PC-3 (cell line): ENCODE data around the gene UBE2R2. TPM values are rescaled to one million over a fixed set of nuclear protein-coding genes. Genes with fewer than 3 reads are reported as not detected.

ENCODE experiments used
- ATAC-seq: fragments of 200-7000 bp; cut with Tn5 transposase; 2 replicates; pipeline ENCODE4 v1.9.1; 2020; ENCODE audit warnings: mild to moderate bottlenecking, moderate library complexity
- BruUV-seq: library from RNA; stranded (reverse); fragments of 400-500 nt; replicated peaks from 2 replicates; lab custom pipeline; 2021; lab: Mats Ljungman, UMichigan
- CTCF ChIA-PET: fragments of 300-600 bp; sonication (Branson Sonifier 250); formaldehyde crosslinking; loops from one replicate; lab custom pipeline; 2022; ENCODE audit warnings: antibody characterized with exemption; lab: Charles Lee
- POLR2A ChIA-PET: fragments of 300-600 bp; sonication (Branson Sonifier 250); formaldehyde crosslinking; loops from one replicate; lab custom pipeline; 2022; ENCODE audit warnings: antibody characterized with exemption; ENCODE audit not compliant: unreplicated experiment; lab: Charles Lee
- DNase-seq: peaks from one replicate; pipeline ENCODE4 v3.0.0-alpha.2; 2015
- H2AFZ ChIP-seq: fragments of 300-600 bp; sonication (generic); 2 replicates; pipeline ENCODE4 v1.6.0; 2016; ENCODE audit warnings: antibody characterized with exemption, low read length
- H3F3A ChIP-seq: fragments of 300-600 bp; sonication (generic); one replicate; pipeline ENCODE4 v1.6.0; 2017; ENCODE audit warnings: antibody characterized with exemption, low read length, control low read depth, mild to moderate bottlenecking; ENCODE audit not compliant: unreplicated experiment
- H3K27ac ChIP-seq: fragments of 300-600 bp; sonication (generic); 2 replicates; pipeline ENCODE4 v1.5.1; 2016; ENCODE audit warnings: mild to moderate bottlenecking, low read length
- H3K27me3 ChIP-seq: fragments of 300-600 bp; sonication (generic); 2 replicates; pipeline ENCODE4 v1.6.1; 2016; ENCODE audit warnings: low read length, mixed read lengths
- H3K36me3 ChIP-seq: fragments of 300-600 bp; sonication (generic); 2 replicates; pipeline ENCODE4 v1.6.1; 2016; ENCODE audit warnings: low read depth, mixed run types, low read length, mixed read lengths
- H3K4me1 ChIP-seq: fragments of 300-600 bp; sonication (generic); 2 replicates; pipeline ENCODE4 v1.5.1; 2016; ENCODE audit warnings: low read length; ENCODE audit not compliant: insufficient read depth
- H3K4me2 ChIP-seq: fragments of 300-600 bp; sonication (generic); 2 replicates; pipeline ENCODE4 v1.6.0; 2016; ENCODE audit warnings: low read length
- H3K4me3 ChIP-seq: fragments of 300-600 bp; sonication (generic); 2 replicates; pipeline ENCODE4 v1.5.1; 2016; ENCODE audit warnings: mild to moderate bottlenecking, low read length, mixed read lengths
- H3K79me2 ChIP-seq: fragments of 300-600 bp; sonication (generic); 2 replicates; pipeline ENCODE4 v1.6.1; 2017; ENCODE audit warnings: low read length, mixed read lengths
- H3K9ac ChIP-seq: fragments of 300-600 bp; sonication (generic); 2 replicates; pipeline ENCODE4 v1.6.0; 2016; ENCODE audit warnings: mild to moderate bottlenecking, low read length
- H3K9me2 ChIP-seq: fragments of 300-600 bp; sonication (generic); replicated peaks from 2 replicates; pipeline ENCODE4 v1.6.1; 2016; ENCODE audit warnings: mixed run types, low read length, mixed read lengths
- H3K9me3 ChIP-seq: fragments of 300-600 bp; sonication (generic); 2 replicates; pipeline ENCODE4 v1.6.1; 2016; ENCODE audit warnings: low read length, mixed read lengths
- H4K20me1 ChIP-seq: fragments of 300-600 bp; sonication (generic); 2 replicates; pipeline ENCODE4 v1.6.1; 2016; ENCODE audit warnings: low read length, mixed read lengths
- EZH2 ChIP-seq: fragments of 300-600 bp; sonication (generic); IDR thresholded peaks from one replicate; pipeline ENCODE4 v1.6.1; 2017; ENCODE audit warnings: antibody characterized with exemption, mild to moderate bottlenecking, low read length; ENCODE audit not compliant: unreplicated experiment
- EZH2phosphoT487 ChIP-seq: fragments of 300-600 bp; sonication (generic); IDR thresholded peaks from 2 replicates; pipeline ENCODE4 v1.6.1; 2018; ENCODE audit warnings: mild to moderate bottlenecking, antibody characterized with exemption, low read length, borderline replicate concordance
- intact Hi-C: fragments of 100-400 bp; cut with micrococcal nuclease; formaldehyde crosslinking; loops from 2 replicates; pipeline ENCODE4 v1.9.0; 2023
- total RNA-seq: library from RNA; depleted of rRNA; stranded (reverse); fragments of >200 nt; gene quantifications from 2 replicates; pipeline ENCODE4 v1.2.3, GENCODE V29; 2014
- TF ChIP-seq, protein P1 (sequence below): fragments of 300-600 bp; sonication (generic); conservative IDR thresholded peaks from 2 replicates; pipeline ENCODE4 v1.5.1; 2017; ENCODE audit warnings: antibody characterized with exemption, low read depth, mild to moderate bottlenecking, low read length

Gene UBE2R2
- total RNA-seq, 1 experiment from 2014 or later = 18.4 TPM

DNA sequence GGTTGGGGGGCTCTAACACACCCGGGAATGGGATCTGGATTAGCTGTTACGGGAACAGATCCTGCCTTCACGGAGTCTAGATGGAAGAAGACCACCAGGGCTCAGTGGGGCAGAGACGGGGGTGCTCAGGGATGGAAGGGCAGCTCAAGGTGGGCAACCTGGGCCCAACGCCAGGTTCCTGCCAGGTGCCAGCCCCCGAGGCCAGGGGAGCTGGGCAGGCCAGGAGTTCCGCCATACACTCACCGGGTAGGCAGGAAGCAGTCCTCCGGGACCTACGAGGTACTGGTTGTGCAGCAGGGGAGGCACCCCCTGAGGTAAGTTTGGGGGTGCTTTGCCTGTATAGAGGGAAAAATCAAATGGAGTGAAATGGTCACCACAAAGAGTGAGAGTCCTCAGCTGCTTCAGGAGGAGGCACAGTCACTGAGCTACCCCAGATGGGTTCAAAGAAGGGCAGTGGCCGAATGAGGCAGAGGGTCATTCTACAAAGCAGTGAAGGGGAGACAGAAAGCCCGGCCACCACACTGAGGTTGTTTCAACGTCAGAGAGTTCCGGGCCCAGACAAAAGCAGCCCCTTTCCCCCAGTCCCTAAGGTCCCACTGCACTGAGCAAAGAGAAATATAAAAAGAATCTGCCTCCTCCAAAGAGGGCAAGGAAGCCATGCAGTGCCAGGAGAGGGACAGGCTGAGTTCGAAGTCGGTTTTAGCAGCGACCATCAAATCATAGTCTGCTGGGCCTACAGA is 110.0 kb downstream of the UBE2R2 start:
- no peak overlapping the region for H3K9ac ChIP-seq
- H3K4me3 ChIP-seq = no peak overlapping the region
- ATAC-seq = no peak
- no peaks in the 10 kb centered on the region for H3K9me3 ChIP-seq
- no peaks in the 10 kb centered on the region for H3K9me2 ChIP-seq
- no peak overlapping the region for H3K4me2 ChIP-seq
- intact Hi-C loops = no loop called here
- POLR2A ChIA-PET = interaction anchor here (0.6 kb wide), 1 partner anchor 190 kb away, joined by 3 read pairs; no protein-coding TSS in a partner anchor
- no peaks in the 10 kb centered on the region for H3K4me1 ChIP-seq
- H3K27me3 ChIP-seq = no peaks in the 10 kb centered on the region
- BruUV-seq = no TSS peak
- TF ChIP-seq, protein P1, sequence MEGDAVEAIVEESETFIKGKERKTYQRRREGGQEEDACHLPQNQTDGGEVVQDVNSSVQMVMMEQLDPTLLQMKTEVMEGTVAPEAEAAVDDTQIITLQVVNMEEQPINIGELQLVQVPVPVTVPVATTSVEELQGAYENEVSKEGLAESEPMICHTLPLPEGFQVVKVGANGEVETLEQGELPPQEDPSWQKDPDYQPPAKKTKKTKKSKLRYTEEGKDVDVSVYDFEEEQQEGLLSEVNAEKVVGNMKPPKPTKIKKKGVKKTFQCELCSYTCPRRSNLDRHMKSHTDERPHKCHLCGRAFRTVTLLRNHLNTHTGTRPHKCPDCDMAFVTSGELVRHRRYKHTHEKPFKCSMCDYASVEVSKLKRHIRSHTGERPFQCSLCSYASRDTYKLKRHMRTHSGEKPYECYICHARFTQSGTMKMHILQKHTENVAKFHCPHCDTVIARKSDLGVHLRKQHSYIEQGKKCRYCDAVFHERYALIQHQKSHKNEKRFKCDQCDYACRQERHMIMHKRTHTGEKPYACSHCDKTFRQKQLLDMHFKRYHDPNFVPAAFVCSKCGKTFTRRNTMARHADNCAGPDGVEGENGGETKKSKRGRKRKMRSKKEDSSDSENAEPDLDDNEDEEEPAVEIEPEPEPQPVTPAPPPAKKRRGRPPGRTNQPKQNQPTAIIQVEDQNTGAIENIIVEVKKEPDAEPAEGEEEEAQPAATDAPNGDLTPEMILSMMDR = no peak
- TF ChIP-seq EZH2 = no peak
- TF ChIP-seq EZH2phosphoT487 = no peak
- H3K27ac ChIP-seq = no peak overlapping the region
- no peak for DNase-seq
- CTCF ChIA-PET = no interaction called here
- no peaks in the 10 kb centered on the region for H3K79me2 ChIP-seq
- no peaks in the 10 kb centered on the region for H3F3A ChIP-seq
- no peaks in the 10 kb centered on the region for H4K20me1 ChIP-seq
- H2AFZ ChIP-seq = no peak overlapping the region
- peaks cover 28% of the 10 kb centered on the region for H3K36me3 ChIP-seq

DNA sequence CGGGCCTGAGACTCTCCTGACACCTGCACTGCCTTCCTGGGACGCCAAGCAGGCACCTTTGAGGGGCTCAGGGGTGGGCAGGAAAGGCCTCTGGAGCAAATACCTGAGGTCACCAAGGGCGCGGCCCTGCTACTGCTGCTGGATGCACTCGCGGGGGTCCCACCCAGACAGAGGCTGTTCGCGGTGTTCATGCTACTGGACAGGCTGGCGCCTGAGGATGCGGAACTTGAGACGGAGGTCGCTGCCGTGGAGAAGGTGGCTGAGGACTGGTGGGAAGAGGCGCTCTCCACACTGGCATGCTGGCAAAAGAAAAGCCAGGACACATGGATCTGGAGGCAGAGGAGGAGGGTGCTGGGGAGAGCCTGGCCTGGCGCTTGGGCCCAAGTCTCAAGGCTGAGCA is 110.7 kb downstream of the UBE2R2 start:
- Histone ChIP-seq H3K4me2 (no peak overlapping the region), H3K9me2 (no peaks in the 10 kb centered on the region), H3K9me3 (no peaks in the 10 kb centered on the region), H3K27me3 (no peaks in the 10 kb centered on the region), H3F3A (no peaks in the 10 kb centered on the region), H2AFZ (no peak overlapping the region), H3K36me3 (peaks cover 23% of the 10 kb centered on the region), H3K27ac (no peak overlapping the region), H3K4me3 (no peak overlapping the region), H3K9ac (no peak overlapping the region), H3K79me2 (no peaks in the 10 kb centered on the region), H3K4me1 (no peaks in the 10 kb centered on the region), H4K20me1 (no peaks in the 10 kb centered on the region)
- intact Hi-C loops = no loop called here
- ChIA-PET CTCF (no interaction called here), POLR2A (no interaction called here)
- no TSS peak for BruUV-seq
- TF ChIP-seq EZH2phosphoT487 (no peak), EZH2 (no peak)
- TF ChIP-seq, protein P1 = no peak
- DNase-seq = no peak
- ATAC-seq = no peak

DNA sequence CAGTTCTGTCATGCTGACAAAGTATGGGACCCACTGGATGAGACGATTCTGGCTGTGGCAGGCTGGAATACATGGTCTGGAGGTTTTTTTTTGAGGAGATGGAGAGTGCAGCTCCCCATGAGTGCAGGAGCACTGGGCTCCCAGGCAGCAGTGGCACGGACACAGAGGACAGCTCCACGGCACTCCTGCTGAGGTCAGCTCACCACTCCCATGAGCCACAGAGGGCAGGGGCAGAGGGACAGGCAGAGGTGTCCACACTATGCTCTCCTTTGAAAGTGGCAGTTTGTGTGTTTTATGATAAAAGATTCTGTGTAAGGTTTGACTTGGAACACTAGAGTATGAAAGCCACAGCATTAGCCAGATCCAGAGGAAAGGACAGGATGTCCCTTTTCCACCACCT is 114.4 kb downstream of the UBE2R2 start:
- Histone ChIP-seq H3K4me3 (no peak overlapping the region), H3F3A (no peaks in the 10 kb centered on the region), H3K9me2 (no peaks in the 10 kb centered on the region), H3K36me3 (peaks cover 26% of the 10 kb centered on the region), H3K27me3 (no peaks in the 10 kb centered on the region), H2AFZ (no peak overlapping the region), H3K79me2 (no peaks in the 10 kb centered on the region), H3K9ac (no peak overlapping the region), H3K27ac (no peak overlapping the region), H4K20me1 (no peaks in the 10 kb centered on the region), H3K4me1 (no peaks in the 10 kb centered on the region), H3K4me2 (no peak overlapping the region), H3K9me3 (no peaks in the 10 kb centered on the region)
- no TSS peak for BruUV-seq
- intact Hi-C loops = no loop called here
- DNase-seq (no peak), ATAC-seq (no peak)
- POLR2A ChIA-PET = no interaction called here
- TF ChIP-seq EZH2phosphoT487 (no peak), EZH2 (no peak)
- TF ChIP-seq, protein P1 = no peak
- CTCF ChIA-PET = no interaction called here
